ENCODE data around the gene RIN1.

- TF ChIP-seq POU2F2 (IDR thresholded peaks at IDR 0.05; ENCODE audit: low read depth, low read length) (no peak), POLR2AphosphoS5 (IDR thresholded peaks at IDR 0.05; ENCODE audit: low read depth, low read length) (no peak), TAF1 (IDR thresholded peaks at IDR 0.05; ENCODE audit: low read depth, low read length) (no peak), SPI1 (IDR thresholded peaks at IDR 0.05; ENCODE audit: low read depth, low read length) (no peak), POLR2A (IDR thresholded peaks at IDR 0.05; ENCODE audit: low read depth, low read length) (no peak)
Measured at GRCh38 chr11:66310324-66310723, 25.9 kb downstream of the RIN1 start.
